ENCODE data around the gene ZSWIM6.

The ZSWIM6 gene

GRCh38 chr5:61344187-61344944 is 12.3 kb downstream of the ZSWIM6 start:
- Histone ChIP-seq H3K4me2 (peak overlapping the region; percentile 9; the same call in 1 of the 2 replicates), H3K27me3 (no peaks in the 10 kb centered on the region), H3K4me1 (peaks cover 15% of the 10 kb centered on the region), H3K9me3 (0 out of 2 replicates have a peak, but pooled peaks cover 11% of the 10 kb centered on the region), H3K36me3 (peaks cover 8% of the 10 kb centered on the region; the same call in 1 of the 2 replicates), H3K4me3 (no peak overlapping the region), H3K9ac (no peak overlapping the region), H4K20me1 (peaks cover 97% of the 10 kb centered on the region), H3K27ac (no peak overlapping the region)
- TF ChIP-seq Cebpa-rat (IDR thresholded peaks at IDR 0.05) = no peak

DNA sequence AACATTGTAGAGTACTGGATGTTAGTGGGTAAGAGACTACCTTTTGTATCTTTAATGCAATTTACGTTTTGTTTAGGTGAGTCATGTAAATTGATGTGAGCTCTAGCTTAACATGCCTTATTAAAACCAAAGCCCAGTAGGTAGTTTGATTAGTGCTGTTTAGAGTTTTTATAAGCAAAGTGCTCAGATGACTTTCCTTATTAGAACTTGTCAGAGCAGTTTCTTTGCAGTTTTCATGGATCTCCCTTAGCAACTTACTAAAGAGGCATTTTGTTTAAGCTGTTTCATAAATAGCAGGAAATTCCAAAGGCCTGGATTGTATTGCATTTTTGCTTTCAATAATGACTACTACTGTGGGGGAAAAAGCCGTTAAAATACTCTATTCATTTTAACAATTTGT is 14.5 kb downstream of the ZSWIM6 start:
- peaks cover 8% of the 10 kb centered on the region; the same call in 1 of the 2 replicates for H3K36me3 ChIP-seq
- peaks cover 97% of the 10 kb centered on the region for H4K20me1 ChIP-seq
- no peak overlapping the region for H3K4me3 ChIP-seq
- H3K4me2 ChIP-seq = no peak overlapping the region
- 0 out of 2 replicates have a peak, but pooled peaks cover 11% of the 10 kb centered on the region for H3K9me3 ChIP-seq
- H3K9ac ChIP-seq = no peak overlapping the region
- no peak for TF ChIP-seq Cebpa-rat (IDR thresholded peaks at IDR 0.05)
- no peak overlapping the region for H3K27ac ChIP-seq
- peaks cover 21% of the 10 kb centered on the region for H3K4me1 ChIP-seq
- no peaks in the 10 kb centered on the region for H3K27me3 ChIP-seq

DNA sequence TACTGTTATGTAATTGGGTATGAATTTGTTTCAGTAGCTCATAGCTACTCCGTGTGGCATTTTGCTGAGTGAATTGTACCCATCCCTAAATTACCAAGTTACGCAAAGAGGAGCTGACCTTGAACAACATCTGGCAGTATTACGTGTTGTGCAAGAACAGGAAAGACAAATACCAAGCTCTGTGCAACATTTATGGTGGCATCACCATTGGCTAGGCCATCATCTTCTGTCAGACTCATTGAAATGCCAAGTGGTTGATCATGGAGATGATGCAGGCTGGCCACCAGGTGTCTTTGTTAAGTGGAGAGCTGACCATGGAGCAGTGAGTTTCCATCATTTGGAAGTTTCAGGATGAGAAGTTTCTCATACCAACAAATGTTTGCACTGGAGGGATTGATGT is 15.0 kb downstream of the ZSWIM6 start:
- Histone ChIP-seq H3K27ac (no peak overlapping the region), H3K4me2 (no peak overlapping the region), H4K20me1 (peaks cover 97% of the 10 kb centered on the region), H3K36me3 (peaks cover 4% of the 10 kb centered on the region; the same call in 1 of the 2 replicates), H3K4me3 (no peak overlapping the region), H3K4me1 (peaks cover 21% of the 10 kb centered on the region), H3K9me3 (0 out of 2 replicates have a peak, but pooled peaks cover 11% of the 10 kb centered on the region), H3K9ac (no peak overlapping the region), H3K27me3 (no peaks in the 10 kb centered on the region)
- TF ChIP-seq Cebpa-rat (IDR thresholded peaks at IDR 0.05) = no peak

- Histone ChIP-seq H3K9ac (no peak overlapping the region), H4K20me1 (peaks cover 97% of the 10 kb centered on the region), H3K4me2 (no peak overlapping the region), H3K4me1 (peaks cover 21% of the 10 kb centered on the region), H3K36me3 (peaks cover 4% of the 10 kb centered on the region; the same call in 1 of the 2 replicates), H3K4me3 (no peak overlapping the region), H3K27ac (no peak overlapping the region), H3K27me3 (no peaks in the 10 kb centered on the region), H3K9me3 (0 out of 2 replicates have a peak, but pooled peaks cover 11% of the 10 kb centered on the region)
- TF ChIP-seq Cebpa-rat (IDR thresholded peaks at IDR 0.05) = no peak
Measured at GRCh38 chr5:61348447-61348846, 16.4 kb downstream of the ZSWIM6 start.

- H3K27me3 ChIP-seq = no peaks in the 10 kb centered on the region
- peaks cover 4% of the 10 kb centered on the region; the same call in 1 of the 2 replicates for H3K36me3 ChIP-seq
- 0 out of 2 replicates have a peak, but pooled peaks cover 11% of the 10 kb centered on the region for H3K9me3 ChIP-seq
- no peak for TF ChIP-seq Cebpa-rat (IDR thresholded peaks at IDR 0.05)
- H3K27ac ChIP-seq = no peak overlapping the region
- H4K20me1 ChIP-seq = peaks cover 95% of the 10 kb centered on the region
- no peak overlapping the region for H3K9ac ChIP-seq
- no peak overlapping the region for H3K4me3 ChIP-seq
- no peak overlapping the region for H3K4me2 ChIP-seq
- H3K4me1 ChIP-seq = peaks cover 10% of the 10 kb centered on the region; the same call in 1 of the 2 replicates
Measured at GRCh38 chr5:61349935-61350334, 17.9 kb downstream of the ZSWIM6 start.

- peaks cover 10% of the 10 kb centered on the region; the same call in 1 of the 2 replicates for H3K4me1 ChIP-seq
- 0 out of 2 replicates have a peak, but pooled peaks cover 11% of the 10 kb centered on the region for H3K9me3 ChIP-seq
- H3K27ac ChIP-seq = no peak overlapping the region
- no peak for TF ChIP-seq Cebpa-rat (IDR thresholded peaks at IDR 0.05)
- no peak overlapping the region for H3K9ac ChIP-seq
- no peak overlapping the region for H3K4me3 ChIP-seq
- H4K20me1 ChIP-seq = peaks cover 89% of the 10 kb centered on the region
- no peaks in the 10 kb centered on the region for H3K27me3 ChIP-seq
- H3K4me2 ChIP-seq = no peak overlapping the region
- H3K36me3 ChIP-seq = peaks cover 4% of the 10 kb centered on the region; the same call in 1 of the 2 replicates
Measured at GRCh38 chr5:61350535-61350934, 18.5 kb downstream of the ZSWIM6 start.

DNA sequence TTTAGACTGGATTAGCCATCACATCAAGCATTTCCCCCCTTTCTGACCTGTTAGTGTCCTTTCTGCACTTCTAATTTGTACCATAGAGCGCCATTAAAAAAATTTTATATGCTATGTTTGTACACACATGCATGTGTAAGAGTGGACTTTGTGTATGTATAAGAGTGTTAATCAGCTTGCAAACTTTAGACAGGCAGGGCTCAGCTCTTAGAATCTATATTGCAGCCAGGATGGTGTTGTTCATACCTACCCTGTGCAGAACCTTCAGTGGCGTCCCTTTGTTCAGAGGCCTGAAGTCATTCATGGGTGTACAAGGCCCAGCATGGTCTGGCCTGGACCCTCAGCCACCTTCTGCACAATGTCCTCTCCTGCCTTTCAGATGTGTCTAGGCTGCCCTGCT is 19.7 kb downstream of the ZSWIM6 start:
- H3K36me3 ChIP-seq = peaks cover 4% of the 10 kb centered on the region; the same call in 1 of the 2 replicates
- H3K27me3 ChIP-seq = no peaks in the 10 kb centered on the region
- no peak overlapping the region for H3K9ac ChIP-seq
- no peak overlapping the region for H3K27ac ChIP-seq
- H3K4me3 ChIP-seq = no peak overlapping the region
- H3K9me3 ChIP-seq = peaks cover 10% of the 10 kb centered on the region
- peaks cover 10% of the 10 kb centered on the region; the same call in 1 of the 2 replicates for H3K4me1 ChIP-seq
- no peak for TF ChIP-seq Cebpa-rat (IDR thresholded peaks at IDR 0.05)
- no peak overlapping the region for H3K4me2 ChIP-seq
- peaks cover 80% of the 10 kb centered on the region for H4K20me1 ChIP-seq

DNA sequence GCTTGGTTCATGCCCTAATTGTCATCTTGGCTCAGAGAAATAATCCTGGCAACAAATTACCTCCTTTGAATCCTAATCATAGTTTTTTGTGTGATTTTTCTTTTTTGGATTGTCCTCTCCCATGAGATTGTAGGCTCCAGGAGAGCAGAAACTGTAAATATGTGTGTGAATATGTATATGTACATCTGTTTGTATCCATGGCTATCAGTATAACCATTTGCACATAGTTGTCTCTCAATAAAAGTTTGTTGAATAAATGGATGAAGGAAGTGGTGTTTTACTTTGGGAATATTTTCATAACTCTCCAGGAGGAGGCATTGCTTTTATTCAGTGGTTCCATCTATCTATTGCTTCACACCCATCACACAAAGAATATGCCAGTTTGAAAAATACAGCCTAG is 20.1 kb downstream of the ZSWIM6 start:
- Histone ChIP-seq H3K9ac (no peak overlapping the region), H3K27me3 (no peaks in the 10 kb centered on the region), H3K27ac (no peak overlapping the region), H3K4me1 (peaks cover 10% of the 10 kb centered on the region; the same call in 1 of the 2 replicates), H3K9me3 (peaks cover 10% of the 10 kb centered on the region), H3K36me3 (peaks cover 5% of the 10 kb centered on the region), H3K4me3 (no peak overlapping the region), H4K20me1 (peaks cover 78% of the 10 kb centered on the region), H3K4me2 (no peak overlapping the region)
- no peak for TF ChIP-seq Cebpa-rat (IDR thresholded peaks at IDR 0.05)

DNA sequence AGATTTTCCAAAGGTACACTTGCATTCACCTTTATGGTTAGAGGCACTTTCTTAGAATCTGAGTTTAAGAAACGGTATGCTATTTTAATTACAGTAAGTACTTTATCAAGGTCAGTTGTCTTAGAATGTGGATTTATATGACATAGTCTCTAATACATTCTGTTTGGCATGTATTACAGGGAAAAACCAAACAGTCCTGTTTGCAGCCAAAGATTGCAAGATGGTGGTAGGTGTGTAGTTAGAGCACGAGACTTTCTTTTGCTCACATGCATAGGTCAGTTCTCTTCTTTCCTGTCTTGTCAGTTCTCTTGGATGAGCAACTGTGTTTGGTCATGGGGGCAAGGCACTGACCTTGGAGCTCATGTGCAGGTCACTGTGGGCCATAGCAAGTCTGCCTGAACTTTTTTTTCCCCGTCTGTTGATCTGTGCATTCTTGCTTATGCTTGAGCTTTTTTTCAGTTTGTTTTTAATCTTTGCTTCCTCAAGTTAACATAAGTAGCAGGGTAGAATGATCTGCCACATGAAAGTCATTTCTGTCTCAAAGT is 20.6 kb downstream of the ZSWIM6 start:
- Histone ChIP-seq H3K4me2 (no peak overlapping the region), H3K9me3 (peaks cover 13% of the 10 kb centered on the region), H3K27me3 (no peaks in the 10 kb centered on the region), H3K4me3 (no peak overlapping the region), H3K9ac (no peak overlapping the region), H4K20me1 (peaks cover 76% of the 10 kb centered on the region), H3K36me3 (peaks cover 7% of the 10 kb centered on the region), H3K27ac (no peak overlapping the region), H3K4me1 (peaks cover 10% of the 10 kb centered on the region; the same call in 1 of the 2 replicates)
- no peak for TF ChIP-seq Cebpa-rat (IDR thresholded peaks at IDR 0.05)

DNA sequence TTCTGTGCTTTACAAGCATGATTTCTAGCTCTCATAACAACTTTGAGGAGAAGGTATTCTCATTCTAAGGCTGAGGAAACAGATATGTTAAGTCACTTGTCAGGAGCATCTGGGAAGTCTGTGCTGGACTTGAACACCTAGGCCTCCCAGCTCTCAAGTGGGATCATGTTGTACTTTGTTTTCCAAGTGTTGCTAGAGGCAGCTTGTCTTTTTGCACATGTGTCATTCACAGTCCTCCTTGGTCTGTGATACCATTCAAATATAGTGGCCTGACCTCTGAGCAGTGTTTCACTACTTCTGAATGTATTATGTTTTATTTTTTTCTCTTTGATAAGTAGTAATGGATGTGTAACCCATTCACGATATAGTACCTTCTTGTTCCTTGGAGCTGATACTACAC is 21.2 kb downstream of the ZSWIM6 start:
- H3K27me3 ChIP-seq = no peaks in the 10 kb centered on the region
- no peak overlapping the region for H3K4me2 ChIP-seq
- H3K27ac ChIP-seq = no peak overlapping the region
- H3K4me3 ChIP-seq = no peak overlapping the region
- peaks cover 75% of the 10 kb centered on the region for H4K20me1 ChIP-seq
- no peak overlapping the region for H3K9ac ChIP-seq
- peaks cover 10% of the 10 kb centered on the region; the same call in 1 of the 2 replicates for H3K4me1 ChIP-seq
- peaks cover 16% of the 10 kb centered on the region for H3K9me3 ChIP-seq
- H3K36me3 ChIP-seq = peaks cover 7% of the 10 kb centered on the region
- TF ChIP-seq Cebpa-rat (IDR thresholded peaks at IDR 0.05) = no peak
